NCI-H1694 (cell line): ENCODE data around the gene DOCK10.

Experiments
- DNase-seq: peaks from one replicate; lab custom pipeline; 2025; lab: John Stamatoyannopoulos, UW

DOCK10 gene

GRCh38 chr2:224835405-224835804, 206.9 kb downstream of the DOCK10 start:
- DNase-seq, result no peak

GRCh38 chr2:224833986-224834385, 208.3 kb downstream of the DOCK10 start:
- no peak for DNase-seq

- no peak for DNase-seq
Measured at GRCh38 chr2:224832207-224832606, 210.1 kb downstream of the DOCK10 start.

- no peak for DNase-seq
Measured at GRCh38 chr2:224831530-224831929, 210.7 kb downstream of the DOCK10 start.

- DNase-seq, result no peak
Measured at GRCh38 chr2:224820283-224820991, 221.8 kb downstream of the DOCK10 start.

- DNase-seq, result no peak
Measured at GRCh38 chr2:224819075-224819474, 223.2 kb downstream of the DOCK10 start.

- DNase-seq, result no peak
Measured at GRCh38 chr2:224817676-224818075, 224.6 kb downstream of the DOCK10 start.

- no peak for DNase-seq
Measured at GRCh38 chr2:224816816-224817215, 225.5 kb downstream of the DOCK10 start.

GRCh38 chr2:224813578-224813977, 228.7 kb downstream of the DOCK10 start:
- DNase-seq, result no peak

- no peak for DNase-seq
Measured at GRCh38 chr2:224807153-224807964, 234.9 kb downstream of the DOCK10 start.

GRCh38 chr2:224803930-224804329, 238.3 kb downstream of the DOCK10 start:
- no peak for DNase-seq

- no peak for DNase-seq
Measured at GRCh38 chr2:224802407-224802806, 239.9 kb downstream of the DOCK10 start.

GRCh38 chr2:224801360-224801759, 240.9 kb downstream of the DOCK10 start:
- no peak for DNase-seq

- no peak for DNase-seq
Measured at GRCh38 chr2:224799691-224800090, 242.6 kb downstream of the DOCK10 start.

- no peak for DNase-seq
Measured at GRCh38 chr2:224798180-224798579, 244.1 kb downstream of the DOCK10 start.

- no peak for DNase-seq
Measured at GRCh38 chr2:224796695-224797305, 245.5 kb downstream of the DOCK10 start.

- DNase-seq, result no peak
Measured at GRCh38 chr2:224793946-224794345, 248.3 kb downstream of the DOCK10 start.

- no peak for DNase-seq
Measured at GRCh38 chr2:224786848-224787247, 255.4 kb downstream of the DOCK10 start.

GRCh38 chr2:224781400-224781799, 260.9 kb downstream of the DOCK10 start:
- no peak for DNase-seq

GRCh38 chr2:224780823-224781222, 261.4 kb downstream of the DOCK10 start:
- no peak for DNase-seq

- no peak for DNase-seq
Measured at GRCh38 chr2:224780106-224780505, 262.2 kb downstream of the DOCK10 start.

- peak; percentile 40 for DNase-seq
Measured at GRCh38 chr2:224778474-224778877, 263.8 kb downstream of the DOCK10 start.

GRCh38 chr2:224777559-224777930, 264.7 kb downstream of the DOCK10 start:
- no peak for DNase-seq
